C4-2B (cell line): ENCODE results near the gene SUGP2.

Source experiments
- H3K27ac ChIP-seq: fragments of 450-650 bp; 2 replicates; pipeline ENCODE4 v1.5.1; 2017
- CTCF ChIP-seq: fragments of 450-650 bp; conservative IDR thresholded peaks from 2 replicates; pipeline ENCODE4 v1.5.1; 2017; ENCODE audit warnings: mild to moderate bottlenecking
- ZFX ChIP-seq: fragments of 450-650 bp; IDR thresholded peaks from 2 replicates; pipeline ENCODE4 v1.6.1; 2017

Gene SUGP2

DNA sequence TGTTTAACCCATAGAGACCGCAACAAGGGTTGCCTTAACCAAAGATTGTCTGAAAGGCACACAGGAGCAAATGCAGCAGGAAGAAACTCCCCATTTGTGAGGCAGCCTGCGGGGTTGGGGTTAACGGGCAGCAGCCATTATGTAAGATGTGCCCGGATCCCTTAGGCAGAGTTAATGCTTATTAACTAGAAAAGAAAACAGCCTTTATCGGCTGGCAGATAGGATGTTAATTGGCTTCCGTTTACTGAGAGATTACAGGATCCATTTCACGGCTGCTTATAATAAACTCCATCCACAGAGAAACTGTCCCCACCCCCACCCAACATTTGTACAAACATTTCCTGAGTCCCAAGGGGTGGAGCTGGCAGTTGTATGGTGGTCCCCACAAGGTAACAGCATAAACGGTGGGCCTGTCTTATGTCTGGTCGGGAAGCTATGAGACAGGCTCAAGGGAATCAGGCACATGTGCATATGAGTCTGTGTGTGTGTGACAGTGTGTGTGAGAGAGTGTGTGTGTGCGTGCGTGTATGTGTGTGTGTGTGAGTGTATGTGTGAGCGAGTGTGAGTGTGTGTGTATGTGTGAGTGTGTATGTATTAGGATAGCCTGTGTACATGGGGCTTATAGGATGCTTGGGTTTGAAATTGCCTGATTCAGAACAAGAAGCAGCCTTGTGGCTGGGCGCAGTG is 41.0 kb upstream of the SUGP2 start:
- no peak overlapping the region for H3K27ac ChIP-seq
- TF ChIP-seq CTCF (no peak), ZFX (no peak)

DNA sequence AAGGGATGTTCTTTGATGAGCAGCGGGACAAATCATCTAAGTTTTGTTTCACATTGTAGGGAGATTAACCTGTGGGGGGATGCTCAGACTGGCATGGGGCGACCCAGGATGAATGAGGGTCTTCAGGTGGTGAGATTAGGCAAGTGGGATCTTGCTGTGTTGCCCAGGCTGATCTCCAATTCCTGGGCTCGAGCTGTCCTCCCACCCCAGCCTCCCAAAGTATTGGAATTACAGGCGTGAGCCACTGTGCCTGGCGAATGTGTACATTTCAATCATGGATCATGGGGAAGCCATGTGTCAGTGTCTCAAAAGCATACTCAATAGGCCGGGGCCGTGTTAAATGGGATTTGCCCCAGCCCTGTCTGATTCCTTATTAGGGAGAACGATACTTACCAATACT is 38.6 kb upstream of the SUGP2 start:
- no peak overlapping the region for H3K27ac ChIP-seq
- TF ChIP-seq ZFX (no peak), CTCF (no peak)

DNA sequence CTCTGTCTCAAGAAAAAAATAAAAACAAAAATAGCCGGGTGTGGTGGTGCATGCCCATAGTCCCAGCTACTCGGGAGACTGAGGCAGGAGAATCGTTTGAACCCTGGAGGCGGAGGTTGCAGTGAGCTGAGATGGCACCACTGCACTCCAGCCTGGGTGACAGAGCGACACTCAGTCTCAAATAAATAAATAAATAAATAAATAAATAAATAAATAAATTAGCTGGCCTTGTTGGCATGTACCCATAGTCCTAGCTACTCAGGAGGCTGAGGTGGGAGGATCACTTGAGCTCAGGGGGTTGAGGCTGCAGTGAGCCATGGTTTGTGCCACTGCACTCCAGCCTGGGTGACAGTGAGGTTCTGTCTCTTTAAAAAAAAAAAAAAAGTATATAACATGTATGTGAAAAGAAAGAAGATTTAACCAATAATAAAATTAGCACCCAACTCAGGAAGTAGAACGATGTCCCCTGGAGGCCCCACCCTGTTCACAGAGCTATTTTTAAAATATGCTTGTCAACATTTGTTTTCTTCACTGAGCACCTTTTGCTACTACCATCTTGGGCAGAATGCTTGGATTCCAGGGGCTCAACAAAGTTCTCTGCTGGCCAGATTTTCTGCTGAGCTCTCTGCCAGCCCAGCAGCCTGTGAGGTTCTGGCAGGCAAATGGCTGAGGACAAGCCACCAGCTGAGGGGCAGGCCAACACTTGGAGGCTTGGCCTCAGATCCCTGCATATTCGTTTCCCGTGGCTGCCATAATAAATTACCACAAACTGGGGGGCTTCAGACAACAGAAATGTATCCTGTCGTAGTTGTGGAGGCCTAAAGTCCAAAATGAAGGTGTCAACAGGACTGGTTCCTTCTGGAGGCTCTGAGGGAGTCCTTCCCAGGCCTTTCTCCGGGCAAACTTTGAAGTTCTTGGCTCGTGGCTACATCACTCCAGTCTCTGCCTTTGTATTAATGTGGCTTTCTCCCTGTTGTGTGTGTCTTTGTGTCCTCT is 35.6 kb upstream of the SUGP2 start:
- no peak overlapping the region for H3K27ac ChIP-seq
- no peak for TF ChIP-seq CTCF
- TF ChIP-seq ZFX, result no peak

GRCh38 chr19:19067276-19068072 is 34.2 kb upstream of the SUGP2 start:
- H3K27ac ChIP-seq, result no peak overlapping the region
- TF ChIP-seq CTCF (no peak), ZFX (no peak)

DNA sequence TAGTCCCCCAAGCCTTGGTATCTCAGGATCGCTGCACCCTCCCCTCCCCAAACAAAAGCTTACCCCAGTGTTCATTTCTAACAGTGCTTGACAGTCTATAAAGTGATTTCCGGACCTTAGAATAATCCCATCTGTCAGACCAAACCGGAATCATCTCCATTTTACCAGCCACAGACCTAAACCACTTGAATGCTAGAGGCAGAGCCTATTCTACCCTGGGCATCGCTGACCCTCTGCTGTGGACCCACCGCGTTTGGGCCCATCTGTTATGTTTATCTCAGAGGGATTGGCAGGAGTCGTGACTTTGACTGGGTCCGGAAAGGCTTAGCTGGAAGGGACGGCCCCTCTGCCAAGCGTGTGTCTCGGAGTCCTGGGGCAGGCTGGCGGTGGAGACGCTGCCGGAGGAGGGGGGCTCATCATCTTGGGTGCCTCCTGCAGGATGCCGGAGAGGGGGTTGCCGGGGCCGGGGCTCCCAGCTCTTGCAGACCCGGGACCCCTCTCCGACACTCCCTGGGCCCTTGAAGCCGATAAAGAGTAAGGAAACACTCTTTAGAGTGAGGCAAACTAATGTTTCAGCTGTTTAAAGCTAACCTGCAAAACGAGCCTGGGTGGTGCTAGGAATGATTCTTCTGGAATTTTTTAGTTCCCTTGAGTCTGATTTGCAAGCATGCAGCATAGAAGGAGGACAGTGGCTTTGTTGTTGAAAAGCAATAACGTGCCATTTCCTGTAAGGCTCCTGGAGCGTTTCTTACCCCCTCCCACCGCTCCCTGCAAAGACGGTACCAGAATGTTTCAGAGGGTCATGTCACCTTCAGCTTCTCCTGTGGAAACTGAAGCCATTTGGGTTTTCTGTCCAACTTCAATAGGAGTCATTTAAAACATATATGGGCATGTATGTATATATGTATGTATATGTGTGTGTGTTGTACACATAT is 31.8 kb upstream of the SUGP2 start:
- TF ChIP-seq ZFX (no peak), CTCF (no peak)
- peak overlapping the region; percentile 71 for H3K27ac ChIP-seq

GRCh38 chr19:19064098-19064722 is 30.9 kb upstream of the SUGP2 start:
- H3K27ac ChIP-seq, result peak overlapping the region; percentile 71
- no peak for TF ChIP-seq CTCF
- TF ChIP-seq ZFX, result no peak
